Right forelimb (tissue), 1 donor: Measurements from ENCODE around the gene PPP1R18.
"Not testable (repeated sequence)": the region's sequence is repeated elsewhere in the genome, so short reads cannot be mapped to it uniquely, and the experiment has no call there.

ENCODE experiments used
- DNase-seq: peaks from one replicate; pipeline ENCODE4 v3.0.0-alpha.2; 2018

PPP1R18 gene

DNA sequence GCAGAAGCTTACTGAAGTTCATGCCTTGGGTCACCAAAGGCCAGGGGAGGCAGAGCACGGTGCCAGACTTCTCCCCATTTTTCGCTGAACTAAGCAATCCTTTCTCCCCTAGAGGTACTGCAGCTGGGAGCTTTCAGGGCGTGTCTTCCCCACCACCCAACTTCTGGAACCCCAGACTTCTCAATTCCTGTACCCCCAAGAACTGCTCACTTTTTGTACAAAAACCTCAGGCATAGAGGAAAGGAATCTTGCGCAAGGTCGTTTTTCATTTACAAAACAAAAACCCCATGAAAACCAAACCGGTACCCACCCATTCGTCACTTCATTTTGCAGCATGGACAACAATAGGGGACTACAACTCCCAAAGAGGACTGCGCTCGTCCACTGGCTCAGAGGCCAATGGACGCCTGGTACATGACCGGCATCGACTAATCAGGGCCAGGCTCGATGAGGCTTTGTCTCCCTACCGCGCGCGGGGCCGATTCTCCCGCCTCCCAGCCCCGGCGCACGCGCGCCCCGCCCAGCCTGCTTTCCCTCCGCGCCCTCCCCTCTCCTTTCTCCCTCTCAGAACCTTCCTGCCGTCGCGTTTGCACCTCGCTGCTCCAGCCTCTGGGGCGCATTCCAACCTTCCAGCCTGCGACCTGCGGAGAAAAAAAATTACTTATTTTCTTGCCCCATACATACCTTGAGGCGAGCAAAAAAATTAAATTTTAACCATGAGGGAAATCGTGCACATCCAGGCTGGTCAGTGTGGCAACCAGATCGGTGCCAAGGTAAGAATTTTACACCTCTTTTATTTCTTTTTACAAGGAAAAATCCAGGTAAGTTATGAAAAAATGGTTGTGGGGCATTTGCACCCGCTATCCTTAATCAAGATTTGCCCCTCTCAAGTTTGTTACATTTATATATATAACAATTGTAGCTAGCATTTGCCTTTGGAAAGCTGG lies 33.6 kb upstream of the PPP1R18 start, which contains the start of gene TUBB:
Gene TUBB (plus strand): TSS at position 562 of the 947 bp plus-strand sequence. CDS start 155 bp downstream, at position 717.
- DNase-seq = peak; percentile 98

DNA sequence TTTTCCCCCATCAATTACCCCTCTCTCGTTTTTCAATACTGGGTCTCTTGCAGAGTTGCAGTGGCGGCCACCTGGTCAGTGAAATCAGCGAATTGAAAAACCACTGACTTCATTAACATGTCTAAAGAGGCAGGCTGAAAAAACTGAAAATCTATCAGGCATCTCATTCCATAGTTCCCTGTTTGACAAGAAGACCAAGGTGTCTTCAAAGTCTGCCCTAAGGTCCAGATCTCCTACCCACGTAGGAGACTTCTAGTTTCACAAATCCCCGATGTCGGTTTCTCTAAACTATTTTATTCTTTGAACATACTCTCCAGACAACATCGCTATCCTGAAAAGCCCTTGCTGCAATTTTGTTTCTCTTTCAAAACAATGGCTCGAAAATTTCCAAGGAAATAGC lies 32.9 kb upstream of the PPP1R18 start:
- DNase-seq = no peak

DNA sequence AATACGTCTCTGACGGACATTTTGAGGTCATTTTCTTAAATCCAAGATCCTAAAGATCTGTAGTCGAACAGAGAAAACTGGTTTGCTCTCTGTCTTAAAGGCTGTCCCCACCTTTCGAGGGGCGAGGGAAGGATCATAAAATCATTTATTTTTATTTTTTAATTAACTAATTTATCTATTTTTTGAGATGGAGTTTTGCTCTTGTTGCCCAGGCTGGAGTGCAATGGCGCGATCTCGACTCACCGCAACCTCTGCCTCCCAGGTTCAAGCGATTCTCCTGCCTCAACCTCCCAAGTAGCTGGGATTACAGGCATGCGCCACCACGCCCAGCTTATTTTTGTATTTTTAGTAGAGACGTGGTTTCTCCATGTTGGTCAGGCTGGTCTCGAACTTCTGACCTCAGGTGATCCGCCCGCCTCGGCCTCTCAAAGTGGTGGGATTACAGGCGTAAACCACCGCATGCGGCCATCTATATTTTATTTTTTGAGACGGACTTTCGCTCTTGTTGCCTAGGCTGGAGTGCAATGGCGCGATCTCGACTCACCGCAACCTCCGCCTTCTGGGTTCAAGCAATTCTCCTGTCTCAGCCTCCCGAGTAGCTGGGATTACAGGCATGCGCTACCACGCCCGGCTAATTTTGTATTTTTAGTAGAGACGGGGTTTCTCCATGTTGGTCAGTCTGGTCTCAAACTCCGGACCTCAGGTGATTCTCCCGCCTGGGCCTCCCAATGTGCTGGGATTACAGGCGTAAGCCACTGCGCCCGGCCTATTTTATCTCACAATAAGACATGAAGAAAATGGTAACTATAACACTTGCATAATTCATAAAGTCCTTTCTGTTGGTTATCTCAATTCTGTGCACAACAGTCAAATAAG lies 31.6 kb upstream of the PPP1R18 start:
- DNase-seq = not testable (repeated sequence)

DNA sequence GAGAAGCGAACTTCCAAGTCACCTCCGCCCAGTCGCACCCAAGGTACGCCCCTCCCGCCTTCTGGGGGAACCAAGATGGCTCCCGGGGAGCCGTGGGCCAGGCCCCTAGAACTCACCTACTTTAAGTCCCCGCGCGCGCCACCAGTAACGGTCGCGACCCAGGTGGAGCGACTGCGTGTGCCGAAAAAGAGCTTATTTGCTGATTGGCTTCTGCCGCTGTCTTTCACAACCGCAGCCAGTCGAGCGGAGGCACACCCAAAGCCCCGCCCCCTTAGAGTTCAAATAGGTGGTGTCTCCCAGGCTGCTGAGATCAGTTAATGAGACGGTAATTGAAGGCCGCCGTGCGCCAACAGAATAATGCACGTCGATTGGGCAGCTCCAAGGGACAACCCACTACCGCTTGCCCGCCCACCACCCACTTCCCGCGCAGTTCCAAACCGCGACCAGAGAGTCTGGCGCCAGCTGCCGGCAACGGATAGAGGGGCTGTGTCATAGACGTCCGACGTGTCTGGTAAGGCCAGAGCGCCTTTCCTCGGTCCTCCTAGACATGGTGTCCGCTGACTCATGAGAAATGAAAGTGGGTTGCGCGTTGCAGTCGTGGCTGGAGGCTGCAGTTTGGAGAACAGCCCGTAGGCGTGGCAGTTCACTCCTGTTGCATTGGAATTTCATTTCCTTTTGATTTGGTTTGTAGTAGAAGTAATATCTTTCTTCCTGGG lies 30.8 kb upstream of the PPP1R18 start, which contains the start of gene MDC1:
Gene MDC1 (minus strand): TSS at position 153 of the 716 bp plus-strand sequence. CDS start 2,106 bp downstream, outside the sequence.
- DNase-seq = peak; percentile 99

GRCh38 chr6:30716879-30717128 lies 30.4 kb upstream of the PPP1R18 start:
- DNase-seq = no peak

GRCh38 chr6:30714263-30714662 lies 27.8 kb upstream of the PPP1R18 start:
- DNase-seq = no peak

DNA sequence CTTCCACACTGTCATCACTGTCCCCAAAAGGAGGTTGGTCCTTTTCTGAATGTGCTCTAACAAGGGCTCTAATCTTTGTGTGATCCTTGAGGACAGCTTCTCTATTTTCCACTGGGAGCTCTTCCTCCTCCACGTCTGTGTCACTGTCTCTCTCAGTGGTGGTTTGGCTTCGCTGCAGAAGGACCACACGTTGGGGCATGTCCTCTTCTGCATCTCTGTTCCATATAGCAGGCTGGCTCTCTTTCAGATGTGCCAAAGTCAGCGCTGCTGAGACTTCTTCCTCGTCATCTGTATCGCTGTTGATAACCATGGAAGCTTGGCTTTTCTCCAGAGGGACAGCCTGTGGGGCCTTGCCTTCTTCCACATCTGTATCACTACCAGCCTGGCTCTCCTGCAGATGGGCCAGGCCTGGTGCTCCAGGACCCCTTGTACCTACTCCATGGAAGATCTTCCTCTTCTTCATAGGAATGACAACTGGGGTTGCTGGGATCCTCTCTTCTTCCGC lies 26.0 kb upstream of the PPP1R18 start:
- no peak for DNase-seq

DNA sequence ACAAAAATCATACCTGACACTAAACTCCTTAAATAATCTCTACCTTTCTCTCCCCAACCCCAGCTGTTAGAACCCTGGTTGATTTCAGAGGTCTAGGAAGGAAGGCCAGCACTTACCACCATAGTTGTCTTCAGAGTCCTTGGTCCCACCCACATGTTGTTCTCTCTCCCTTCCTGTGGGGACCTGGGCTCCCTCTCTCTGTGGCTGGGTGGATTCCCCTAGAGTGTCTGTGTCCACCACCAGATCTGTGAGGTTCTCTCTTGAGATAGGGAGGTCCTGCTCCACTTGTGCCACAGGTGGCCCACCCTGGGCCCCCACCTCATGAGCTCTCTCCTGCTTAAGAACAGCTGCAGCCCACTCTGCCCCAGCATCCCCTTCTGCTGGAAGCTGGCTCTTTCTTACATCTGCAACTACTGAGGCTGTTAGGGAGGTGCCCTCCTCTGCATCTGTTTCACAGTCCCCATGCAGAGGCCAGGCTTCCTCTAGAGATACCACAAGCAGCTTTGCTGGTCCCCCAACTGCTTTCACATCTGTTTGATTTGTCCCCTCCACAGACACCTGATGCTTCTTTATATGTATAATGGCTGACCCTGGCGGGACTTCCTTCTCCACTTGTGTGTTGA lies 25.4 kb upstream of the PPP1R18 start:
- no peak for DNase-seq

- no peak for DNase-seq
Measured at GRCh38 chr6:30709101-30709868, 22.8 kb upstream of the PPP1R18 start.

GRCh38 chr6:30707281-30707850 lies 20.9 kb upstream of the PPP1R18 start:
- no peak for DNase-seq

- DNase-seq = no peak
Measured at GRCh38 chr6:30705620-30706019, 19.2 kb upstream of the PPP1R18 start.

GRCh38 chr6:30703821-30704220 lies 17.4 kb upstream of the PPP1R18 start:
- no peak for DNase-seq

- DNase-seq = no peak
Measured at GRCh38 chr6:30703011-30703410, 16.6 kb upstream of the PPP1R18 start.

DNA sequence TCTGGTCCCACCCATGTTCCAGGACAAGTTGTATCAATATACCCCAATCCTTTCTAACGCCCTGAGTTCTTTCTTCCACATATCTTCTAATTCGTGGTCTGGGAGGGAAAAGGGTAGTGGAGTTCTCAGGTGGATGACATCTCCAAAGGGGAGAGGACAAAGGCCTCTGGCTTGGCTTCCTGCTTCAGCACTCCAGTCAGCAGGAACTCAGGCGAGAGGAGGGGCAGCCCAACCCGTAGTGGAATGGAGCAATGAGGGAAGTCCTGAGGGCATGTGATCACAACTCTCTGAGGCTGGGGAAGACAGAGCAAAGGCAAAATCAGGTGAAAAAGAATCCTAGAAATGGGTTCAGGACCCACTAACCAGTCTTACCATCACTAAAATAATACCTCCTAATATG lies 13.9 kb upstream of the PPP1R18 start:
- no peak for DNase-seq

DNA sequence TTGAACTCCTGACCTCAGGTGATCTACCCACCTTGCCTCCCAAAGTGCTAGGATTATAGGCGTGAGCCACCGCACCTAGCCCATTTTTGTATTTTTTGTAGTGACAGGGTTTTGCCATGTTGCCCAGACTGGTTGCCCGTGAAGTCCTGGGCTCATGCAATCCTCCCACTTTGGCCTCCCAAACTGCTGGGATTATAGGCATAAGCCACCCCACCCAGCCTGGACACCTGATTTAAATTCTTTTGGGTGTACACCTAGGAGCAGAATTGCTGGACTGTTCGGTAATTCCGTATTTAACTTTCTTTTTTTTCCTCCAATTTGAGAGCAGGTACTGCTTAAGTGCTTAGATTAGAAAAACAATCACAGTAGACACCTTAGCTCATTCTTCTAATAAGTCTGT lies 10.0 kb upstream of the PPP1R18 start:
- DNase-seq = no peak

GRCh38 chr6:30691208-30691847 lies 4.9 kb upstream of the PPP1R18 start:
- DNase-seq = no peak

GRCh38 chr6:30690403-30691207 lies 4.2 kb upstream of the PPP1R18 start, which contains the start of gene NRM:
TSS of gene NRM (minus strand) at chr6:30690984. CDS start at chr6:30690974, 10 bp downstream.
- peak; percentile 93 for DNase-seq

- DNase-seq = no peak
Measured at GRCh38 chr6:30689985-30690384, 3.5 kb upstream of the PPP1R18 start.

GRCh38 chr6:30689022-30689865 lies 2.8 kb upstream of the PPP1R18 start:
- DNase-seq = no peak
